Measurements from ENCODE around the gene ADAT3.

The ADAT3 gene

GRCh38 chr19:1912760-1913505 lies 7.7 kb downstream of the ADAT3 start:
- Histone ChIP-seq H3K27ac (ENCODE audit: insufficient read depth, low read depth, low read length, poor library complexity, severe bottlenecking) (no peak overlapping the region), H3K4me3 (ENCODE audit: insufficient read depth, low read depth, low read length) (no peak overlapping the region), H3K9me3 (ENCODE audit: control insufficient read depth, low read length) (no peaks in the 10 kb centered on the region), H3K27me3 (ENCODE audit: control insufficient read depth, insufficient read depth, low read length, poor library complexity, severe bottlenecking) (no peaks in the 10 kb centered on the region), H3K36me3 (ENCODE audit: control insufficient read depth, insufficient read depth, low read length) (peaks cover 27% of the 10 kb centered on the region), H3K4me1 (ENCODE audit: control insufficient read depth, insufficient read depth, low read length) (no peaks in the 10 kb centered on the region)
- WGBS, 2 experiments = 97% methylated on average over 77 of the region's 77 CpGs

DNA sequence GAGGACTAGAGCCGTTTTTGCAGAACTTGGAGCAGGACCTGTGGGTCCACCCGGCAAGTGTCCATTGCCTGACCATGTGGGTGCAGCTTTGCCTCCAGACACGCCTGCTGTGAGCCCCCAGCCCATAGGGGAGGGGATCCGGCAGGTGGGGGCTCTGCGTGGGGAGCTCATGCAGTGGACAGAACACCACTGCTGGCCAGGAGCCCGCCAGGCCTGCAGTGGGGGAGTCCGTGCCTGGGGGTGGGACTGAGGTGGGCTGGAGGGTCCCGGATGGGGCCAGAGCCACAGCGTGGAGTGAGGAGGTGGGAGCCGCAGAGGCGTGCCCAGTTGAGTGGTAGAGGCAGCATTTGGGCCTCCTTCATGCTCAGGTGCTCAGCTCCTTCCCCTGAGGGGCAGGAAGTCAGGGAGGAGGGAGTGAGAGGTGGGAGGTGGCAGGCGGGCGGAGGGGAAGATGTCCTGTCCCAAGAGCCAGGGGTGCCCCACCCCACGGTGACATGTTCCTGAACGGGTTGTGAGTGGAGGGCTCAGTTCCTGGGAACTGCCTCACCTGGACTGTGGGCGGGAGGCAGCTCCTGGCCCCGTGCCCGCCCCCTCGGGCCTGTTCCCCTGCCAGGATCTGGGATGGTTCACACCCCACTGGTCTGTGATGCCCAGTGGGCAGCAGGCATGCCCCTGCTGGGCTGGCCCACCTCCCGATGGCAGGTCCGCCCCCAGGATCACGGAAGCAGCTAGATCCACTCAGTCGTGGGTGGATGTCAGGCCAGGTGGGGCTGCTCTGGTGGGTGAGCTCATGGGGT lies 8.8 kb downstream of the ADAT3 start:
- WGBS, 2 experiments = 92% methylated on average over 23 of the region's 23 CpGs

DNA sequence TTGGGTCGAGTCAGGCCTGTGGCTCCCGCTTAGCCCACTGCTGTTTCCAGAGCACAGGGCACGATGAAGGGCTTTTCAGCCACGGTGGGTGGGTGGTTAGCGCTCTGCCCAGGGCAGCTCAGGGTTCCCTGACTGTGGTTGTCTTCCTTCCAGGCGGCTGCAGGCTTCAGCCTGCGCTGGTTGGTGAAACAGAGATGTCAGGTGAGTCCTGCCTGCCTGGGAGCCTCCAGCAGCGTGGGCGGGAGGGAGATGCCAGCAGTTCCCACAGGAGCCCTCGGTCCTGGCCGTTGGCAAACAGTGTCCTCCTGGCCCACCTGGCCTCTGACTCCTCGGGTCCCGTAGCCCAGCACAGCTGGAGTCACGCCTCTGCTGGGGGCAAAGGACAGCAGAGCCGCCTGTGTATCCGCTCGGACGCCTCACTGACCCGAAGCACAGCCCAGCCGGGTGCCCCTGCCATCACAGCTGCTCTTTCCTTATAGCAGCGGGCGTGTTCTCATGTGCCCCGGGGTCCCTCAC lies 9.7 kb downstream of the ADAT3 start:
- H3K9me3 ChIP-seq (ENCODE audit: control insufficient read depth, low read length) = no peaks in the 10 kb centered on the region
- no peak overlapping the region for H3K27ac ChIP-seq (ENCODE audit: insufficient read depth, low read depth, low read length, poor library complexity, severe bottlenecking)
- WGBS, 2 experiments = 95 to 96% methylated on average over 23 of the region's 23 CpGs
- H3K36me3 ChIP-seq (ENCODE audit: control insufficient read depth, insufficient read depth, low read length) = peaks cover 39% of the 10 kb centered on the region
- H3K27me3 ChIP-seq (ENCODE audit: control insufficient read depth, insufficient read depth, low read length, poor library complexity, severe bottlenecking) = no peaks in the 10 kb centered on the region
- H3K4me1 ChIP-seq (ENCODE audit: control insufficient read depth, insufficient read depth, low read length) = no peaks in the 10 kb centered on the region
- H3K4me3 ChIP-seq (ENCODE audit: insufficient read depth, low read depth, low read length) = no peak overlapping the region

More for the DNA sequence above, 8.8 kb downstream of the ADAT3 start:
- Histone ChIP-seq H3K27ac (ENCODE audit: insufficient read depth, low read depth, low read length, poor library complexity, severe bottlenecking) (no peak overlapping the region), H3K4me1 (ENCODE audit: control insufficient read depth, insufficient read depth, low read length) (no peaks in the 10 kb centered on the region), H3K4me3 (ENCODE audit: insufficient read depth, low read depth, low read length) (no peak overlapping the region), H3K9me3 (ENCODE audit: control insufficient read depth, low read length) (no peaks in the 10 kb centered on the region), H3K36me3 (ENCODE audit: control insufficient read depth, insufficient read depth, low read length) (peaks cover 37% of the 10 kb centered on the region), H3K27me3 (ENCODE audit: control insufficient read depth, insufficient read depth, low read length, poor library complexity, severe bottlenecking) (no peaks in the 10 kb centered on the region)

- H3K4me1 ChIP-seq (ENCODE audit: control insufficient read depth, insufficient read depth, low read length) = no peaks in the 10 kb centered on the region
- no peaks in the 10 kb centered on the region for H3K9me3 ChIP-seq (ENCODE audit: control insufficient read depth, low read length)
- H3K4me3 ChIP-seq (ENCODE audit: insufficient read depth, low read depth, low read length) = no peak overlapping the region
- WGBS, 2 experiments = 94 to 95% methylated on average over 17 of the region's 17 CpGs
- peaks cover 44% of the 10 kb centered on the region for H3K36me3 ChIP-seq (ENCODE audit: control insufficient read depth, insufficient read depth, low read length)
- no peaks in the 10 kb centered on the region for H3K27me3 ChIP-seq (ENCODE audit: control insufficient read depth, insufficient read depth, low read length, poor library complexity, severe bottlenecking)
- no peak overlapping the region for H3K27ac ChIP-seq (ENCODE audit: insufficient read depth, low read depth, low read length, poor library complexity, severe bottlenecking)
These were observed 11.9 kb downstream of the ADAT3 start for GRCh38 chr19:1917146-1917545.

- H3K36me3 ChIP-seq (ENCODE audit: control insufficient read depth, insufficient read depth, low read length) = peaks cover 47% of the 10 kb centered on the region
- H3K9me3 ChIP-seq (ENCODE audit: control insufficient read depth, low read length) = no peaks in the 10 kb centered on the region
- H3K27me3 ChIP-seq (ENCODE audit: control insufficient read depth, insufficient read depth, low read length, poor library complexity, severe bottlenecking) = no peaks in the 10 kb centered on the region
- 96% methylated on average over 25 of the region's 25 CpGs for WGBS, 2 experiments
- H3K4me3 ChIP-seq (ENCODE audit: insufficient read depth, low read depth, low read length) = no peak overlapping the region
- H3K27ac ChIP-seq (ENCODE audit: insufficient read depth, low read depth, low read length, poor library complexity, severe bottlenecking) = no peak overlapping the region
- no peaks in the 10 kb centered on the region for H3K4me1 ChIP-seq (ENCODE audit: control insufficient read depth, insufficient read depth, low read length)
These were observed 12.7 kb downstream of the ADAT3 start for GRCh38 chr19:1917926-1918325.

DNA sequence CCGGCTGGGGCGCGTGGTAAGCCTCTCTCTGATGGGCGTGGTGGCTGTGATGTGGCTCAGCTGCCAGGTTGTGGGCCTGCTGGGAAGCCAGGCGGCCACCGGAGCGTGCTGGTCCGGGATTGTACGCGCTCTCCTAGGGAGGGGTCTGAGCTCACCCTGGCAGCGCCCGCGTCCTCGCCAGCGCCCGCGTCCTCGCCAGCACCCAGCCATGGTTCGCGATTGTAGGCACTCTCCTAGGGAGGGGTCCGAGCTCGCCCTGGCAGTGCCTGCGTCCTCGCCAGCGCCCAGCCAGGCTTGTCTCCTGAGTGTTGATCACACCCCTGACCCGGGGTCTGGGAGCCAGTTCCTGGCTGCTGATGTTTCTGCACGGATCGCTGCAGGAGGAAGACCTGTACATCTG lies 13.8 kb downstream of the ADAT3 start:
- no peaks in the 10 kb centered on the region for H3K9me3 ChIP-seq (ENCODE audit: control insufficient read depth, low read length)
- no peak overlapping the region for H3K4me3 ChIP-seq (ENCODE audit: insufficient read depth, low read depth, low read length)
- H3K36me3 ChIP-seq (ENCODE audit: control insufficient read depth, insufficient read depth, low read length) = peaks cover 48% of the 10 kb centered on the region
- no peaks in the 10 kb centered on the region for H3K4me1 ChIP-seq (ENCODE audit: control insufficient read depth, insufficient read depth, low read length)
- 95 to 96% methylated on average over 28 of the region's 28 CpGs for WGBS, 2 experiments
- H3K27me3 ChIP-seq (ENCODE audit: control insufficient read depth, insufficient read depth, low read length, poor library complexity, severe bottlenecking) = no peaks in the 10 kb centered on the region
- no peak overlapping the region for H3K27ac ChIP-seq (ENCODE audit: insufficient read depth, low read depth, low read length, poor library complexity, severe bottlenecking)

GRCh38 chr19:1920644-1921043 lies 15.4 kb downstream of the ADAT3 start:
- H3K27me3 ChIP-seq (ENCODE audit: control insufficient read depth, insufficient read depth, low read length, poor library complexity, severe bottlenecking) = no peaks in the 10 kb centered on the region
- no peak overlapping the region for H3K4me3 ChIP-seq (ENCODE audit: insufficient read depth, low read depth, low read length)
- peaks cover 45% of the 10 kb centered on the region for H3K36me3 ChIP-seq (ENCODE audit: control insufficient read depth, insufficient read depth, low read length)
- H3K4me1 ChIP-seq (ENCODE audit: control insufficient read depth, insufficient read depth, low read length) = no peaks in the 10 kb centered on the region
- H3K9me3 ChIP-seq (ENCODE audit: control insufficient read depth, low read length) = no peaks in the 10 kb centered on the region
- WGBS, 2 experiments = 94 to 97% methylated on average over 19 of the region's 19 CpGs
- no peak overlapping the region for H3K27ac ChIP-seq (ENCODE audit: insufficient read depth, low read depth, low read length, poor library complexity, severe bottlenecking)

DNA sequence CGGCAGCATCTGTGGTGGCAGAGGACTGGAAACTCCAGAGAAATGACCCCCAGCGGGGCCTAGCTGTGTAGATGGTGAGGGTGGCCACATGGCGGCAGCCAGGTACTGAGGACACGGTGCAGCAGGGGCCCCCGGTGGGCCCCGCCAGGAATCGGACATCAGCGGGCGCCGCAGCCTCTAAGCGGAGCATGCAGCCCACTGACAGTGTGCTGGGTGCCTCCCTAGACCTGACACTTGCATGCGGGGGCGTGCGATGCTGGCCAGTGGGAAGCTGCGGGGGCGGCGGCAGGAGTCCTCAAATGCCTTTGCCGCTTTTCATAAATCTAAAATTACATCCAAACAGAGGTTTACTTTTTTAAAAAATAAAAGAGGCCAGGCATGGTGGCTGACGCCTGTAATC lies 16.1 kb downstream of the ADAT3 start:
- H3K27me3 ChIP-seq (ENCODE audit: control insufficient read depth, insufficient read depth, low read length, poor library complexity, severe bottlenecking) = no peaks in the 10 kb centered on the region
- H3K9me3 ChIP-seq (ENCODE audit: control insufficient read depth, low read length) = no peaks in the 10 kb centered on the region
- WGBS, 2 experiments = 93 to 96% methylated on average over 19 of the region's 19 CpGs
- H3K4me3 ChIP-seq (ENCODE audit: insufficient read depth, low read depth, low read length) = no peak overlapping the region
- H3K27ac ChIP-seq (ENCODE audit: insufficient read depth, low read depth, low read length, poor library complexity, severe bottlenecking) = no peak overlapping the region
- H3K4me1 ChIP-seq (ENCODE audit: control insufficient read depth, insufficient read depth, low read length) = no peaks in the 10 kb centered on the region
- peaks cover 45% of the 10 kb centered on the region for H3K36me3 ChIP-seq (ENCODE audit: control insufficient read depth, insufficient read depth, low read length)

- no peaks in the 10 kb centered on the region for H3K27me3 ChIP-seq (ENCODE audit: control insufficient read depth, insufficient read depth, low read length, poor library complexity, severe bottlenecking)
- no peaks in the 10 kb centered on the region for H3K4me1 ChIP-seq (ENCODE audit: control insufficient read depth, insufficient read depth, low read length)
- peaks cover 45% of the 10 kb centered on the region for H3K36me3 ChIP-seq (ENCODE audit: control insufficient read depth, insufficient read depth, low read length)
- no peak overlapping the region for H3K27ac ChIP-seq (ENCODE audit: insufficient read depth, low read depth, low read length, poor library complexity, severe bottlenecking)
- 96 to 97% methylated on average over 15 of the region's 15 CpGs for WGBS, 2 experiments
- H3K4me3 ChIP-seq (ENCODE audit: insufficient read depth, low read depth, low read length) = no peak overlapping the region
- no peaks in the 10 kb centered on the region for H3K9me3 ChIP-seq (ENCODE audit: control insufficient read depth, low read length)
These were observed 16.6 kb downstream of the ADAT3 start for GRCh38 chr19:1921825-1922224.

DNA sequence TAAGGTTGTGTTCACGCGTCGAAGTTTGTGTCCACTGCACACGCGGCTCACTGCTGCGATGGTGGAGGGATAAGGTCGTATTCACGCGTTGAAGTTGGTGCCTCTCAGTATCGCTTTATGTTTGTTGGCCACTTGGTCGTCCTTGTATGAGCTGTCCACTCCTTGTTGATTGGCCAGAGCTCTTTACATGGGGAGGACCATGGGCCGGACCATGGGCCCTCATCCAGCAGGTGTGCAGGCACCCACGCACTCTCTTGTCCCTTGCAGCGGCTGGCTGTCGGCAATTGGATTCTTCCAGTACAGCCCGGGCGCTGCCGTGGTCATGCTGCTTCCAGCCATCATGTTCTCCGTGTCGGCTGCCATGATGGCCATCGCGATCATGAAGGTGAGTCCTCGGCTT lies 17.6 kb downstream of the ADAT3 start:
- 92 to 93% methylated on average over 23 of the region's 23 CpGs for WGBS, 2 experiments
- H3K4me3 ChIP-seq (ENCODE audit: insufficient read depth, low read depth, low read length) = no peak overlapping the region
- no peaks in the 10 kb centered on the region for H3K4me1 ChIP-seq (ENCODE audit: control insufficient read depth, insufficient read depth, low read length)
- peaks cover 3% of the 10 kb centered on the region for H3K27me3 ChIP-seq (ENCODE audit: control insufficient read depth, insufficient read depth, low read length, poor library complexity, severe bottlenecking)
- H3K9me3 ChIP-seq (ENCODE audit: control insufficient read depth, low read length) = no peaks in the 10 kb centered on the region
- H3K27ac ChIP-seq (ENCODE audit: insufficient read depth, low read depth, low read length, poor library complexity, severe bottlenecking) = no peak overlapping the region
- H3K36me3 ChIP-seq (ENCODE audit: control insufficient read depth, insufficient read depth, low read length) = peaks cover 38% of the 10 kb centered on the region

Measured in ectodermal cell (in vitro differentiated cells).